Activated T-helper 17 cell treated with anti-CD3 and anti-CD28 coated beads, Interleukin-2, amount 50 U/mL, for 72 hours (primary cell): ENCODE measurements around the gene FBXL16. TPM values are rescaled to one million over a fixed set of nuclear protein-coding genes. Genes with fewer than 3 reads are reported as not detected.

Experiments
- ATAC-seq: fragments of 150-1000 bp; cut with Tn5 transposase; replicated peaks from 2 replicates; pipeline ENCODE4 v1.10.0; 2021; ENCODE audit warnings: mild to moderate bottlenecking, moderate library complexity
- H3K27ac Mint-ChIP-seq: one replicate; pipeline ENCODE4 v1.8.0; 2022; ENCODE audit warnings: mixed read lengths
- H3K27me3 Mint-ChIP-seq: one replicate; pipeline ENCODE4 v1.8.0; 2022; ENCODE audit warnings: mixed read lengths
- H3K36me3 Mint-ChIP-seq: one replicate; pipeline ENCODE4 v1.8.0; 2022; ENCODE audit warnings: low read depth, mild to moderate bottlenecking, mixed read lengths
- H3K4me1 Mint-ChIP-seq: one replicate; pipeline ENCODE4 v1.8.0; 2022; ENCODE audit warnings: mixed read lengths
- H3K4me3 Mint-ChIP-seq: one replicate; pipeline ENCODE4 v1.8.0; 2022; ENCODE audit warnings: mild to moderate bottlenecking, mixed read lengths
- H3K9me3 Mint-ChIP-seq: one replicate; pipeline ENCODE4 v1.8.0; 2022; ENCODE audit warnings: mixed read lengths
- total RNA-seq, 2 donors: library from RNA; stranded (reverse); gene quantifications; one replicate each; pipeline ENCODE4 v1.2.3, GENCODE V29; 2022

Gene FBXL16
- total RNA-seq, 2 donors from 2014 or later, result 6.4 to 23.6 TPM

GRCh38 chr16:740764-741505, 35.3 kb upstream of the FBXL16 start, which contains the start of gene CIAO3:
TSS of gene CIAO3 (minus strand) at chr16:740997. CDS start at chr16:740985, 12 bp downstream.
- H3K9me3 Mint-ChIP-seq, result no peaks in the 10 kb centered on the region
- H3K27ac Mint-ChIP-seq, result peak within 1 kb of the TSS; percentile 50
- H3K36me3 Mint-ChIP-seq, result peaks cover 34% of the 10 kb centered on the region
- peak within 1 kb of the TSS; percentile 68 for H3K4me3 Mint-ChIP-seq
- H3K27me3 Mint-ChIP-seq, result no peaks in the 10 kb centered on the region
- peak; percentile 63 for ATAC-seq
- H3K4me1 Mint-ChIP-seq, result peaks cover 5% of the 10 kb centered on the region

GRCh38 chr16:740459-740763, 34.8 kb upstream of the FBXL16 start:
- H3K27ac Mint-ChIP-seq, result no peak overlapping the region
- H3K9me3 Mint-ChIP-seq, result no peaks in the 10 kb centered on the region
- H3K27me3 Mint-ChIP-seq, result no peaks in the 10 kb centered on the region
- H3K36me3 Mint-ChIP-seq, result peaks cover 38% of the 10 kb centered on the region
- H3K4me3 Mint-ChIP-seq, result peak overlapping the region; percentile 68
- peaks cover 7% of the 10 kb centered on the region for H3K4me1 Mint-ChIP-seq
- no peak for ATAC-seq

GRCh38 chr16:739560-740458, 34.2 kb upstream of the FBXL16 start:
- ATAC-seq, result no peak
- peak overlapping the region; percentile 68 for H3K4me3 Mint-ChIP-seq
- H3K27me3 Mint-ChIP-seq, result no peaks in the 10 kb centered on the region
- H3K36me3 Mint-ChIP-seq, result peaks cover 44% of the 10 kb centered on the region
- peaks cover 11% of the 10 kb centered on the region for H3K4me1 Mint-ChIP-seq
- no peaks in the 10 kb centered on the region for H3K9me3 Mint-ChIP-seq
- no peak overlapping the region for H3K27ac Mint-ChIP-seq

DNA sequence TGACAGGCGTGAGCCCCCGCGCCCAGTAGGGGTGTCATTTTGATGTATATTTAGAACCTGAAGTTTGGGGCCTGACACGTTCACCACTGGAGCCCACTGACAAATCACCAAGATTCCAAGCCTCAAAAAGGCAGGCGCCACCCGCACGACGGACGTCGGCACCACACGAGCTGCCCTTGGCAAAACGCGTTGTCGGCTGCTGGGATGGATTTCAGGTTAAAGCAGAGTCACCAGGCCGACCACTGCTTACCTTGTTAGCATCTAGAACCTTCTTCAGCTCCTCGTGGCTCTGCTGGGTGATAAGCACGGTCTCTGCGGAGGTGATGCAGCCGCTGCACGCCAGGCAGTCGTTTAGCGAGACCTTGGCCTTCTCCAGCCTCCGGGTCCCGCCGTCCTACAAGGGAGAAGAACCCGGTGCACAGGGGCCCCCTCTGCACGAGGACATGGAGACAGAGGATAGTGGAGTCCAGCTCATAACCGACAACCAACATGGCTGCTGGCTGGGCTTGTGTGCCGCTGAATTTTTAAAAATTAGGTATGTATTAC, 31.4 kb upstream of the FBXL16 start:
- Mint-ChIP-seq H3K27ac (no peak overlapping the region), H3K36me3 (peaks cover 60% of the 10 kb centered on the region), H3K9me3 (no peaks in the 10 kb centered on the region), H3K27me3 (no peaks in the 10 kb centered on the region), H3K4me3 (peak overlapping the region; percentile 67), H3K4me1 (peaks cover 11% of the 10 kb centered on the region)
- no peak for ATAC-seq

- peak overlapping the region; percentile 79 for H3K27ac Mint-ChIP-seq
- peak overlapping the region; percentile 67 for H3K4me3 Mint-ChIP-seq
- no peaks in the 10 kb centered on the region for H3K9me3 Mint-ChIP-seq
- H3K4me1 Mint-ChIP-seq, result peaks cover 11% of the 10 kb centered on the region
- H3K36me3 Mint-ChIP-seq, result peaks cover 60% of the 10 kb centered on the region
- no peaks in the 10 kb centered on the region for H3K27me3 Mint-ChIP-seq
- ATAC-seq, result peak; percentile 88
Observed at GRCh38 chr16:735982-736453, 30.4 kb upstream of the FBXL16 start.

GRCh38 chr16:734981-735881, 29.6 kb upstream of the FBXL16 start:
- Mint-ChIP-seq H3K27me3 (no peaks in the 10 kb centered on the region), H3K4me3 (peak overlapping the region; percentile 67), H3K27ac (peak overlapping the region; percentile 79)

GRCh38 chr16:734208-734980, 28.8 kb upstream of the FBXL16 start:
- Mint-ChIP-seq H3K9me3 (no peaks in the 10 kb centered on the region), H3K4me1 (peaks cover 11% of the 10 kb centered on the region), H3K36me3 (peaks cover 59% of the 10 kb centered on the region), H3K27me3 (no peaks in the 10 kb centered on the region), H3K4me3 (no peak overlapping the region), H3K27ac (no peak overlapping the region)
- ATAC-seq, result no peak

More at GRCh38 chr16:734981-735881, 29.6 kb upstream of the FBXL16 start:
- peaks cover 11% of the 10 kb centered on the region for H3K4me1 Mint-ChIP-seq
- peaks cover 60% of the 10 kb centered on the region for H3K36me3 Mint-ChIP-seq
- ATAC-seq, result no peak
- H3K9me3 Mint-ChIP-seq, result no peaks in the 10 kb centered on the region

GRCh38 chr16:733382-734207, 28.0 kb upstream of the FBXL16 start:
- peaks cover 11% of the 10 kb centered on the region for H3K4me1 Mint-ChIP-seq
- H3K36me3 Mint-ChIP-seq, result peaks cover 51% of the 10 kb centered on the region

GRCh38 chr16:732936-733335, 27.3 kb upstream of the FBXL16 start:
- Mint-ChIP-seq H3K27ac (no peak overlapping the region), H3K9me3 (no peaks in the 10 kb centered on the region), H3K4me3 (no peak overlapping the region), H3K4me1 (peaks cover 11% of the 10 kb centered on the region), H3K36me3 (peaks cover 46% of the 10 kb centered on the region), H3K27me3 (no peaks in the 10 kb centered on the region)
- no peak for ATAC-seq

More at GRCh38 chr16:733382-734207, 28.0 kb upstream of the FBXL16 start:
- Mint-ChIP-seq H3K4me3 (no peak overlapping the region), H3K27me3 (no peaks in the 10 kb centered on the region), H3K9me3 (no peaks in the 10 kb centered on the region), H3K27ac (no peak overlapping the region)
- no peak for ATAC-seq

DNA sequence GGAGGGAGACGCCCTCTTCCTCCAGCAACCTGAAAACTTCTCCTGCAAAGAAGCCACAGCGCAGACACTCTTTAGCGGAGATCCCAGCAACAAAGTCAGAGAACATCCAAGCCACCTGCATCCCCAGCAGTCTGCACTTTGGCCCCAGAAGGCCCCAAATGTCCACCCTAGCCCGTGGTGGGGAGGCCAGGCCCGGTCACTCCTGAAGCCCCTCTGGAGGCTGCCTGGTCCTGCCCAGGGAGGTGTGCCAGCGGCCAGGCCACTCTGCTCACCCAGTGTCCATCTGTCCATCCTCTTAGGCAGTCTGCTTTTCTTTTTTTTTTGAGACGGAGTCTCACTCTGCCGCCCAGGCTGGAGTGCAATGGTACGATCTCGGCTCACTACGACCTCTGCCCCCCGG, 26.7 kb upstream of the FBXL16 start:
- Mint-ChIP-seq H3K27ac (no peak overlapping the region), H3K4me1 (peaks cover 11% of the 10 kb centered on the region), H3K36me3 (peaks cover 40% of the 10 kb centered on the region)

DNA sequence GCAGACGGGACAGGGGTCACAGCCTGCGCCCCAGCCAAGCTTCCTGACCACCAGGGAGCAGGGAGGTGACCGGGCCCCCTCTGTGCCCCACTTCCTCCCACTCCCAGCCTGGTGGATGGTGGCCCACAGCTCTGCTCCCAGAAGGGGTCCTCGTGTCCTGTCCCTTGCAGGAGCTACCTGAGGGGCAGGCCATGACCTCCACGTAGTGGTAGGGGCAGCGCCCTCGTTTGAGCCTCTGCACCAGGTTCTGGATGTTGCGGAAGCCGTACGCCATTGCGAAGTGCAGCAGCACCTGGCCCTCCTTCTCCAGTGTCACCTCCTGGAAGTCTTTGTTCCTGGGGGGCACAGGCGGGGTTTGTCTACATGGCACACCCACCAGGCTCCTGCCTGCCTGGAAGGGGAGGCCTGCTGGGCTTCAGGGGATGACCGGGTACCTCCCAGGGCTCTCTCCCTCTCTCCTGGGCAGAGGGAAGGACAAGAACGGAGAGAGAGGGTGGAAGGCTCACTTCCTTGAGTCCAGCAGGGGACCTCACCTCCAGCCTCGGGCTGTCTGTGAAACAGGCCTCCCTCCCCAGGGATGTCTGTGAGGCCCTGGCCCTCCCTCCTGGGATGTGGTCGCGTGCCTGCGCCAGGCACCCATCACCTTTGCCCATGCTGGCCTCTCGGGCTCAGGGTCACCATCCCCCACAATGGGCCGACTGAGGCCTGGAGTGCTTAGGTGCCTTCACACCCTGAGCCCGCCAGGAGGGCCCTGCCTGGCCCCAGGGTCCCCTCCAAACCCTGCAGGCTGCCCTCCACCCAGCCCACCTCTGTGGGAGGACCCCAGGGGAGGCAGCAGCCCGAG, 25.3 kb upstream of the FBXL16 start:
- Mint-ChIP-seq H3K27ac (no peak overlapping the region), H3K36me3 (peaks cover 26% of the 10 kb centered on the region), H3K4me1 (peaks cover 6% of the 10 kb centered on the region), H3K9me3 (no peaks in the 10 kb centered on the region), H3K27me3 (no peaks in the 10 kb centered on the region), H3K4me3 (no peak overlapping the region)
- no peak for ATAC-seq

More for the DNA sequence above, 26.7 kb upstream of the FBXL16 start:
- H3K4me3 Mint-ChIP-seq, result no peak overlapping the region
- no peaks in the 10 kb centered on the region for H3K9me3 Mint-ChIP-seq
- H3K27me3 Mint-ChIP-seq, result no peaks in the 10 kb centered on the region
- ATAC-seq, result no peak
